Measurements from ENCODE around the gene PGM1.
A peak's percentile ranks its signal among the peaks of the same experiment; 100 is the strongest.

PGM1 gene

DNA sequence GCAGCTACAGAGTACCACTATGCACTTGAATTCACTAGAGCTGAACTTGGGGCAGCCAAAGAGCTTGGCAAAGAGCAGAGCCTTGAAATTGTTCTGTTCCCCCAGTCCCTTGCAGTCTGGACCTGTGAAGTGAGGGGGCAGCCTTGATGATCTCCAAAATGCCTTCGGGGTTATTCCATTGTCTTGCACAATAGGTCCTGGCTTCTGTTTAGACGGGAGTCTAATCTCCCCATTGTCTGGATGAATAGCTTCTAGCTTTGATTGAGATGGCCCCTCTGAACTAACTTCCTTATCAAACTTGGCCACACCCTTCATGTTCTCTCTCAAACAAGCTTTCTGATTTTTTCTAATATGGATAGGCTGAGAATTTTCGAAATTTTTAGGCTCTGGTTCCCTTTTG, 72.6 kb downstream of the PGM1 start:
- DNase-seq (ENCODE audit: low read depth in 2 of 2), result no peak

DNA sequence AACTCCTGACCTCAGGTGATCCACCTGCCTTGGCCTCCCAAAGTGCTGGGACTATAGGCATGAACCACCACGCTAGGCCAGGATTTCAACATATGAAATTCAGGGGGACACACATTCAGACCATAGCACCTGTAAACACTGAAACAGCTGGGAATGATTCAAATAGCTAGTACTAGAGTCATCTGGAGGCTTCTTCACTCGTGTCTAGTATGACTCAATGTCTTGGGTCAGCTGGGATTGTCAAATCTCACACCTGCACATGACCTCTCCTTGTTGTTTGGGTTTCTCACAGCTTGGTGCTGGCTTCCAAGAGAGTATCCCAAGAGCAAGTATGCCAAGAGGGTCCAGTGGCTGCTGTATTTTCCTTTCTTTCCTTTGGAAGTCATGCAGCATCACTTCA, 75.1 kb downstream of the PGM1 start:
- no peak for DNase-seq (ENCODE audit: low read depth in 2 of 2)

DNA sequence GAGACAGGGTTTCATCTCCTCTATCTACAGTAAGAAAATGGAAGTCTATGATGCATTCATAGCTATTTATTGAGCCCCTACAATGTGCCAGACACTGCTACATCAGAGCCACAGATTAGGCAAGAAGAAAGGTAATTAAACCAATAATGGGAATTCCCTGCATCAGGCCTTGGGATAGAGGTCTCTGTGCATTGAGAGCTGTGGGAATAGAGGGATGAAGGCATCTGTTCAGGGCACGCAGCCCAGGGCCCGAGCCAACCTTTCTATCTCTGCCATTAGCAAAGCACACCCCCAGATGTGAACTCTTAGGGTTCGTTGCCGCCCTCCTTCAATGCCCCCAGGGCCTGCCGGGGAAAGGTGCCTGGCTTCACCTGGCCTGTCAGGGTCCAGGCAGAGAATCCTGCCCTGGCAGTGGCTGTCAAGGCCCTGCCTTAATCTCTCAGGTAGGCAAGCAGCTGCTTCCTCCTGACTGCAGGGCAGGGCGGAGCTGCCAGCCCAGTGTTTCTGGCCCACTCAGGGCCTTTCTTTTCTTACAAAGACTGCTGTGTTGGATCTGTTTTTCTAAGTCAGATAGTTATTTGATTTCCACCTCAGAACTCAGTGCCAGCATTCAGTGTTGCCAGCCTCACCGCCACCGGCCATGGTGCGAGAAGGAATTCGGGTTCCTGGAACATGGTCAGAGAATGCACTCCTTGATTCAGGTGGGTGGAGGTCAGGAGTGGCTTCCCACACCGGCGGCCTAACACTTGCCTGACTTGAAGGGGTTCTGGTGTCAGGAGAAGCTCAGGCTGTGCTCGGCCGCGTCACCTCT, 76.1 kb downstream of the PGM1 start:
- no peak for DNase-seq (ENCODE audit: low read depth in 2 of 2)

GRCh38 chr1:63670164-63670563, 77.0 kb downstream of the PGM1 start:
- no peak for DNase-seq (ENCODE audit: low read depth in 2 of 2)

DNA sequence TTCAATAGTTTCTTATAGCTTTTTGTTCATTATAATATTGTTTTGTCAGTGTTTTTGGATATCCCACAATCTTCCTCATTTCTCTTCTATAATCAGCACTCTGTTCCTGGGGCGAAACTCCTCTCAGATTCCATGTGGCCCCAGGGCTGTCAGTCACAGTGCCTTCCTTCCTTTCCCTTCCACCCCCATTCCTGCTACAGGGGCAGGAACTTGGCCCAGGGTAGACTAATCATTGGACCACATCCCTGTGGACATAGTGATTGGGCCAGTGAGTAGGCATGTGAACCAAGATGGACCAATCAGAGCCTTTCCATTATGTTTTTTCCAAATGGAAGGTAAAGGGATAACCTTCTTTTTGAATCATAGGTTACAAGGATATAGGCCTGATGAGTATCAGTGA, 78.3 kb downstream of the PGM1 start:
- no peak for DNase-seq (ENCODE audit: low read depth in 2 of 2)

- peak; percentile 53 to 56 for DNase-seq (ENCODE audit: low read depth in 2 of 2)
Measured at GRCh38 chr1:63674238-63674864, 81.1 kb downstream of the PGM1 start.

- DNase-seq (ENCODE audit: low read depth in 2 of 2), result no peak
Measured at GRCh38 chr1:63674865-63675419, 81.7 kb downstream of the PGM1 start.

DNA sequence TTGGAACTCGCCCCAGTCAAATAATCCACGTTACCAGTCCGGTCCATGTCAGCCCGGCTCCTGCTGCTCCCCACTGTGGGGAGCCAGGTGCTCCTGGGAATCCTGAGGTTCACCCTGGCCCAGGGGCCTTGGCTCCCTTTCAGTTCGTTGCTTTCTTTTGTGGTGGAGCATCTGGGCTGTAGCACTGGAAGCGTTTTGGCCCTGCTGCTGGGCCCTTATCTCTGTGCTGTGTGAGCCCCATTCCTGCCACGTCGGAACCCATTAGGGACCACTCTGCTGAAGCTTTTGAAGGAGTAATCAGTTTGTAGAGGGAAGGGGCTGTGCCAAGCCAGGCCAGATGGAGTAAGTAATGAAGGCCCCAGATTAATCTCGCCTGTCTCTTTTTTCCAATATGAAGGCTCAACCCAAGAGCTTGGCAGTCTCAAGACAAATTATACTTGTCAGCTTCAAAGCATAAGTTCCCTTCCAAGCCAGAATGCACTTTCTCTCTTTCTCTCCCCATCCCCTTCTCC, 82.3 kb downstream of the PGM1 start:
- no peak for DNase-seq (ENCODE audit: low read depth in 2 of 2)

DNA sequence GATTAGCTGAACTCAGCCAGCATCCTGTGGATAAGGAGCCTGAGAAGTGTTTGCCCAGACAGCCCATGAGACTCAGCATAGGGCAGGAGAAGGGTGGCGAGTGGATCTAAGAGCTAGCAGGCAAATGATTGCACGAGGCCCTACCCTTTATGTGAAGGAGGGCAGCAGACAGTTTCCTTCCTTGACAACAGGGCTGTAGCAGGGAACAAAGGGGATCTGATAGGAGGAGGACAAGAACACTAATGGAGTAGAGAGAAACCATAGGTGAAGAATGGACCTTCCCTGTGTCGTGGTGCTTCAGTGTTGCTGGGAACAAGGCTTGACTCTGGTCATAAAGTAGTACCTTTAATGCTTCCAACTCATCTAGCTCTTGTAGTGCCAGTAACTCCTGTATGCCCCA, 84.3 kb downstream of the PGM1 start:
- no peak for DNase-seq (ENCODE audit: low read depth in 2 of 2)

DNA sequence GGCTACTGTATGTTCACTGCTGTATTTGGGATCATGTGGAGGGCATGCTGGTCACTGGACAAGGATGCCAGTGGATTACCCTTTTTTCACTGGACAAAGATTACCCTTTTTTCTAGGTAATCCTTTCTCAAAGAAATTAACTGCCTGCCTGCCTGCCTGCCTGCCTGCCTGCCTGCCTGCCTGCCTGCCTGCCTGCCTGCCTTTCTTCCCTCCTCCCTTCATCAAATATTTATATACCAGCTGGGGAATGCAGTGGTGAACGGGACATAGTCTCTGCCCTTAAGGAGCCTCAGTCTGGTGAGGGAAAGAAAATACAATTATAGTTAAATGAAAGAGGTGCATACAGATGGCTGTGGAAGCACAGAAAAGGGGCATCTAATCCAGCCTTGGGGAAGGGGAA, 85.0 kb downstream of the PGM1 start:
- no peak for DNase-seq (ENCODE audit: low read depth in 2 of 2)

DNA sequence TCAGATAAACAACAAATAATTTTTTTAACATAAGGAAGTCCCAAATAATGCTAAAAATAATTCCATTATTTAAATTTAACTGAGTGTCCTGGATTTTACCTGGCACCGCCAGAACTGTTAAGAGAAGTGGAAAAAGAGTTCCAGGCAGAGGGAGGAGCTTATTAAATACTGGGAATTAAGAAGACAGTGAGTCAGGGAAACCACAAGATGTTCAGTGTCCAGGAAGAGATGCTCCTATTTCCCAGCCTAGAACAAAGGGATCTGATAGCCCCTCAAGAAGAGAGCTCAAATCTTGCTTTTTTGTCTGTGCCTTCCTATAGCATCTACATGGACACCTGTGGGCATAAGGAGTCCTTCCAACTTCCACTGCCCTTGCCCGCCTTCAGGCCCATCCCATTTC, 85.9 kb downstream of the PGM1 start:
- no peak for DNase-seq (ENCODE audit: low read depth in 2 of 2)

DNA sequence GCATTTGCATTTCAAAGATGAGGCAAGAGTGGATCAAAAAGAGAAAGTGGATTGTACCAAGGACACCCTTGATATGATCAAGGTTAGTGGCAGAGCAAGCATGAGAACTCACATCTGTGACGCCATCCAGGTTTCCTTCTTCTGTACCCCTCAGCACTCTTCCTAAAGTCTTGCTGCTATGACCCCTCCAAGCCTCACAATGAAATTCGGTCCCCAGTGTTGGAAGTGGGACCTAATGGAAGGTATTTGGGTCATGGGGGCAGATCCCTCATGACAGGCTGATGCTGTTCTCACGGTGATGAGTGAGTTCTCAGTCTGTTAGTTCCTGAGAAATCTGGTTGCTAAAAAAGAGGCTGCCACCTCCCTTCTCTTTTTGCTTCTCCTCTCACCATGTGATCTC, 86.4 kb downstream of the PGM1 start:
- DNase-seq (ENCODE audit: low read depth in 2 of 2), result no peak

GRCh38 chr1:63682936-63683335, 89.7 kb downstream of the PGM1 start:
- no peak for DNase-seq (ENCODE audit: low read depth in 2 of 2)

DNA sequence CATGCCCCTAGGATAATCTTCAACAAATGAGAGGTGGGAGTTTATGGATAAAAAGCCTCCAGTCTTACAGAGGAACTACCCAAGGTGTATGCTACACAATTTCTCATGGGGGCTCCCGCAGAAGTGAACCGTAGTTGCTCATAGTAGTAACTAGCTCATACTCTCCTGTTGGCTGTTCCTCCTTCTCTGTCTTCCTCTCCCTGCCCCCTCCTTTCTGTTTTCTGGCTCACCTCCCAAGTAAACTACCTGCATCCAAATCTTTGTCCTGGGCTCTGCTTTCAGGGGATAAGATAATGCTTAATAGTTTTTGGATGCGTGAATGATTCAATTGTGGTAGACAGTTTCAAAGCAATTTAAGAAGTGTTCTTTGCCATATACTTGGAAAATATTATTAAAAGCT, 90.5 kb downstream of the PGM1 start:
- no peak for DNase-seq (ENCODE audit: low read depth in 2 of 2)

DNA sequence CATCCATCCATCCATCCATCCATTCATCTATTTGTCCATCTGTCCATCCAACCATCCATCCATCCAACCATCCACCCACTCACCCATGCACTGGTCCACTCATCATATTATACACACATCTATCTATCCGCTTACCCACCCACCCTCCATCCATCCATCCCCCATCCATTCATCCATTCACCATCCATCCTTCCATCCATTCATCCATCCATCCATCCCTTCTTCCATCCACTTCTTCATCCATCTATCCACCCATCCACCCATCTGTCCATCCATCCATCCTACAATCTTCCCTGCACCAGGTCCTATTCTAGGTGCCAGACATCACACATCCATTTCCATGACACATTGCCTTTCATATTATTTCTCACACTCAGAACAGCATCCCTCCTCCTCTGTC, 93.5 kb downstream of the PGM1 start:
- DNase-seq (ENCODE audit: low read depth in 2 of 2), result no peak

GRCh38 chr1:63688302-63688890, 95.2 kb downstream of the PGM1 start:
- peak; percentile 37 to 40 for DNase-seq (ENCODE audit: low read depth in 2 of 2)

DNA sequence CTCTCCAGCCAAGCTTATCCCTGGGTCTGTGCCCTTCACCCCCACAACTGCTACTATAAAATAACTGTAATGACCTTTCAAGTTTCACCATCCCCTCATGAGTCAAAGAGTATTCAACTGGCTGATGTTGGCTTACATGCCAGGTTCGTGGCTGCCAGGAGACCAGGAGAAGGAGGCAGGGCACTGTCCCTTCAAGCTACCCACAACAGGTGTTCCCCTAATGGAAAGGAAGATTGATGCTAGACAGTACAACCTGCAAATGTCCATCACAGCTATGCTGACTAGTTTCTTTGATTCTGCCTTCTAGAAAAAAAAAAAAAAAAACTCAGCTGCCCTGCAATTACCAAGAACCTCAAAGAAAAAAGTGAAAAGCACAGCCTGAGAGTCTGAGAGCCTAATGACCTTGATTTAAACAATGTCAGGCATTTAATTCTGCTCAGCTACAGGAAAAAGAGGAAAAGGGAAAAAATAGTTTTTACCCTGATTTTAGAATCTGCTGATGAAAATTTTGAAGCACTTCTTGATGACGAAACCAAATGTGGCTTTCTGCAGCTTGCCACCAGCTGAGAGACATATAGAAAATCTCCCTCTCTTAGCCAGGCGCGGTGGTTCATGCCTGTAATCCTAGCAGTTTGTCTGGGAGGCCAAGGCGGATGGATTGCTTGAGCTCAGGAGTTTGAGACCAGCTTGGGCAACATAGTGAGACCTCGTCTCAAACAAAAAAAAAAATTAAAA, 97.9 kb downstream of the PGM1 start:
- DNase-seq (ENCODE audit: low read depth in 2 of 2), result no peak

DNA sequence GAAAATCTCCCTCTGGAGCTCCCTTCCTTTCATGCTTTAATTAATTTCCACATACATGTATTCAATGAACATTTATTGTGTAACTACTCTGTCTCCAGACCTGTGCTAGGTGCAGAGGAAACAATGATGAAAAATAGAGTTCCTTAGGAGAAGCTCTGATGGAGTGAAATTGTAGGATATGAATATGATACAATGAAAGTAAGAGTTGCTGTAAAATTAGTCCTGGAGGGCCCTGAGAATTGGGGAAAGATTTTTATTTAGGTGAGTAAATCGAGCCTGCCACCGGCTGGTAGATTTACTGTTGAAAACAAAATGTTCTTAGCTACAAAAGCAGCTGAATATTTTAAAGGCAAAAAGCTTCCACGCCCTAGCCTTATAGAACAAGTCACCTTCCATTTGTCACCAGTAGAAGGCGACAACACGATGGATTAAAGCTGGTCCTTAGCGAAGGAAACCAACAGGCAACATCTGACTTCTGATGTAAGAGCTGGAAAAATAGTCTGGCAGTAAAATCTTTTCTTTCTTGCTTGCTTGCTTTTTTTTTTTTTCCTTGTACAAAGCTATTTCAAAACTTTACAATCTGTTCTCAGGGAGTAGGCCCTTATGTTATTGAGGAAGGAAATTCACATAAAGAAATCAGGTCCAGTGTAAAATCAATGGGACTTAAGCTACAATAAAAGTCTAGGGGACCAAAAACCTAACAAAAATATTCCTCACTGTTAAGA, 98.7 kb downstream of the PGM1 start:
- peak; percentile 85 to 86 for DNase-seq (ENCODE audit: low read depth in 2 of 2)

- no peak for DNase-seq (ENCODE audit: low read depth in 2 of 2)
Measured at GRCh38 chr1:63693944-63694571, 100.8 kb downstream of the PGM1 start.

GRCh38 chr1:63698001-63698838, 105.0 kb downstream of the PGM1 start:
- no peak for DNase-seq (ENCODE audit: low read depth in 2 of 2)
